B cell (primary cell): ENCODE results near the gene CA5A. TPM values are rescaled to one million over a fixed set of nuclear protein-coding genes. Genes with fewer than 3 reads are reported as not detected.

Experiments used
- ATAC-seq: fragments of 200-7000 bp; cut with Tn5 transposase; one replicate; pipeline ENCODE4 v1.10.0; 2021; ENCODE audit warnings: low read depth, mild to moderate bottlenecking, moderate number of reproducible peaks, moderate library complexity
- CTCF ChIA-PET: fragments of 350-600 bp; sonication (Branson Sonifier 250); formaldehyde crosslinking; loops from one replicate; lab custom pipeline; 2021; ENCODE audit warnings: antibody characterized with exemption, inconsistent platforms; lab: Charles Lee
- POLR2A ChIA-PET: fragments of 350-600 bp; sonication (Branson Sonifier 250); formaldehyde crosslinking; loops from one replicate; lab custom pipeline; 2021; ENCODE audit warnings: antibody characterized with exemption; lab: Charles Lee
- DNase-seq: peaks from one replicate; pipeline ENCODE4 v3.0.0; 2013
- H2AFZ ChIP-seq: 2 replicates; pipeline ENCODE4 v1.6.1; 2012; ENCODE audit warnings: mild to moderate bottlenecking, low read depth, low read length; ENCODE audit not compliant: insufficient read depth, poor library complexity, severe bottlenecking
- H3K27ac ChIP-seq, 2 donors: 1 replicate in 1 of 2; 2 replicates in 1 of 2; pipeline ENCODE4 v1.5.1; 2012 to 2013; ENCODE audit warnings: low read length in 2 of 2, mild to moderate bottlenecking in 2 of 2, moderate library complexity in 1 of 2
- H3K27me3 ChIP-seq, 4 experiments: fragments of 200-600 bp in 1 of 4; sonication (generic) in 1 of 4; replicated peaks in 1 of 4; 1 replicate in 2 of 4; 2 replicates in 2 of 4; pipeline versions ENCODE4 v1.6.1 to v1.7.0; 2013 to 2016; ENCODE audit warnings: low read length in 3 of 4, mild to moderate bottlenecking in 2 of 4, mixed read lengths in 1 of 4, moderate library complexity in 1 of 4; ENCODE audit not compliant: insufficient read depth in 4 of 4, control insufficient read depth in 3 of 4; ENCODE audit errors: control extremely low read depth in 1 of 4
- H3K36me3 ChIP-seq, 2 experiments: replicated peaks in 1 of 2; 1 replicate in 1 of 2; 2 replicates in 1 of 2; pipeline versions ENCODE4 v1.6.1 to v1.7.1; 2013; ENCODE audit warnings: low read length in 1 of 2; ENCODE audit not compliant: insufficient read depth in 2 of 2, control insufficient read depth in 1 of 2; ENCODE audit errors: control extremely low read depth in 1 of 2, extremely low read depth in 1 of 2
- H3K4me1 ChIP-seq, 2 donors: fragments of 200-600 bp in 1 of 2; sonication (generic) in 1 of 2; 1 replicate in 1 of 2; 2 replicates in 1 of 2; pipeline versions ENCODE4 v1.5.1 to v1.6.1; 2013 to 2017; ENCODE audit warnings: low read length in 2 of 2; ENCODE audit not compliant: control insufficient read depth in 2 of 2, insufficient read depth in 2 of 2
- H3K4me2 ChIP-seq: replicated peaks from 2 replicates; pipeline ENCODE3; 2012; ENCODE audit warnings: mild to moderate bottlenecking, low read depth, low read length; ENCODE audit not compliant: poor library complexity, severe bottlenecking
- H3K4me3 ChIP-seq, 5 experiments: fragments of 200-600 bp in 1 of 5; sonication (generic) in 1 of 5; 1 replicate in 3 of 5; 2 replicates in 2 of 5; pipeline versions ENCODE4 v1.5.1 to v1.7.0; 2011 to 2016; ENCODE audit warnings: low read length in 4 of 5, mild to moderate bottlenecking in 4 of 5, low read depth in 2 of 5, control low read depth in 1 of 5, moderate library complexity in 1 of 5; ENCODE audit not compliant: insufficient read depth in 1 of 5; ENCODE audit errors: control extremely low read depth in 1 of 5, extremely low read depth in 1 of 5
- H3K79me2 ChIP-seq: fragments of 200-600 bp; sonication (generic); one replicate; pipeline ENCODE4 v1.6.0; 2016; ENCODE audit warnings: low read length; ENCODE audit not compliant: control insufficient read depth, insufficient read depth
- H3K9ac ChIP-seq: fragments of 200-600 bp; sonication (generic); 2 replicates; pipeline ENCODE4 v1.6.1; 2017; ENCODE audit warnings: mild to moderate bottlenecking, low read length, moderate library complexity
- H3K9me3 ChIP-seq, 3 donors: one replicate each; pipeline versions ENCODE4 v1.6.1 to v1.7.1; 2013; ENCODE audit warnings: low read length in 2 of 3; ENCODE audit not compliant: control insufficient read depth in 2 of 3, insufficient read depth in 1 of 3; ENCODE audit errors: control extremely low read depth in 1 of 3
- H4K20me1 ChIP-seq: 2 replicates; pipeline ENCODE4 v1.6.0; 2012; ENCODE audit warnings: mild to moderate bottlenecking, low read length; ENCODE audit not compliant: insufficient read depth, control insufficient read depth, poor library complexity, severe bottlenecking
- H3K27ac Mint-ChIP-seq: one replicate; pipeline ENCODE4 v1.8.0; 2021; ENCODE audit warnings: mixed read lengths
- H3K27me3 Mint-ChIP-seq: one replicate; pipeline ENCODE4 v1.8.0; 2021; ENCODE audit warnings: mixed read lengths
- H3K4me1 Mint-ChIP-seq: one replicate; pipeline ENCODE4 v1.8.0; 2021; ENCODE audit warnings: mixed read lengths
- H3K4me3 Mint-ChIP-seq: one replicate; pipeline ENCODE4 v1.8.0; 2021; ENCODE audit warnings: mixed read lengths
- H3K9me3 Mint-ChIP-seq: one replicate; pipeline ENCODE4 v1.8.0; 2022; ENCODE audit warnings: mixed read lengths; ENCODE audit not compliant: insufficient read depth
- EZH2 ChIP-seq: IDR thresholded peaks from 2 replicates; pipeline ENCODE4 v1.6.1; 2012; ENCODE audit warnings: borderline replicate concordance, low read depth, mild to moderate bottlenecking, moderate library complexity, low read length; ENCODE audit not compliant: insufficient read depth, poor library complexity, severe bottlenecking
- WGBS: methylation state at CpG from one replicate; pipeline ENCODE4 v1.1.5; 2013; ENCODE audit warnings: missing lambda C conversion rate; ENCODE audit not compliant: insufficient coverage; 5-methylcytosine and 5-hydroxymethylcytosine counted together
- intact Hi-C: fragments of 100-400 bp; cut with micrococcal nuclease; formaldehyde crosslinking; loops from one replicate; pipeline ENCODE4 v1.10.0; 2022
- polyA plus RNA-seq: library from polyadenylated mRNA; depleted of rRNA; stranded (reverse); fragments of >200 nt; gene quantifications from 2 replicates; pipeline ENCODE4 v1.2.3, GENCODE V29; 2012
- total RNA-seq, 2 donors: library from RNA; stranded (reverse); fragments of 120-200 nt in 1 of 2; gene quantifications; 1 replicate in 1 of 2; 2 replicates in 1 of 2; pipeline versions ENCODE4 v1.2.3 to v1.2.4, GENCODE V29; 2013 to 2022
- TF ChIP-seq, protein P1 (sequence below): fragments of 200-600 bp; IDR thresholded peaks from one replicate; pipeline ENCODE4 v1.8.0; 2022; ENCODE audit warnings: antibody characterized with exemption, mild to moderate bottlenecking

Gene CA5A
- total and polyA plus RNA-seq, 2 donors (not counting 1 experiment from before 2014, with no cell fraction given) = 0.27 TPM; not detected in 1

DNA sequence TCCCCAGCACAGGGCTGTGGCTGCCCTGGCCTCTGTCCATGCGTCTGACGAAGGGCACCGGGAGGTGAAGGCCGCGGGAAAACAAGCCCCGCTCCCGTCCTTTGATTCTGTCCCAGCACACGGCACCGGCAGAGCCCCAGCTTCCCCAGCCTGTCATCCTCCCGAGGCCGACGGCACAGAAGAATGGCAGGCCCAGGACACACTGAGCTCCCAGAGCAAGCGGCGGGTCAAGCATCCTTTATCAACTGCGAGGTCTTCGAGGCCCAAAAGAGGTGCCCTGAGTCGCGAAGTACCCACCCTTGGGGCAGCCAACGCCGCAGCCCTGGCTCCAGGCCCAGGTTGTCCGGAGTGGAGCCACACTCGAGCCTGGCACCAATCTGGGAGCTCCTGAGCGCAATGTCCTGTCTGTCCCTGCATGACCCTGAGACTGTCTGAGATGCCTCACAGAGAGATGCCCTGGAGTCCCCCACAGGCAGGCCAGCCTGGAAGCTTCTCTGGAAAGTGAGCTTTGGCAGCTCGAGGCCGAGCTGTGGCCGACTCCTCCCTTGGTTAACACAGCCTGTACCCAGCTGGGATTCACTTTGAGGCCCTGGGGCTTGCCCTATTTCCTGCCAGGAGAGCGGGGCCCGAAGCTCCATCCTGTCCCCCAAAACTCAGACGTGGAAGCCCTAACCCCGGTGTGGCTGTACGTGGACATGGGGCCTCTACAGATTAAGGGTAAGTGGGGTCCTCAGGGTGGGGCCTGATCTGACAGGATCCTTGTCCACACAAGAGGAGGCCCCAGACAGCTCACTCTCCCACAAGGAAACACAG lies 90.3 kb downstream of the CA5A start:
- ATAC-seq (no peak), DNase-seq (no peak)
- H3K79me2 ChIP-seq = peaks cover 16% of the 10 kb centered on the region
- ChIA-PET POLR2A (no interaction called here), CTCF (interaction anchor here (2.1 to 5.3 kb wide), 2 partner anchors 25 to 67 kb away, joined by 12 to 47 read pairs; no protein-coding TSS in a partner anchor)
- WGBS = 95% methylated on average over 27 of the region's 31 CpGs
- no peak overlapping the region for H3K4me3 ChIP-seq
- no peak overlapping the region for H3K9ac ChIP-seq
- H3K27ac ChIP-seq = no peak overlapping the region
- no peak overlapping the region for H3K4me3 Mint-ChIP-seq
- H3K36me3 ChIP-seq = peaks cover 0 to 2% of the 10 kb centered on the region in 2 experiments
- H3K9me3 ChIP-seq = no peaks in the 10 kb centered on the region
- no peak overlapping the region for H3K27ac Mint-ChIP-seq
- TF ChIP-seq, protein P1, sequence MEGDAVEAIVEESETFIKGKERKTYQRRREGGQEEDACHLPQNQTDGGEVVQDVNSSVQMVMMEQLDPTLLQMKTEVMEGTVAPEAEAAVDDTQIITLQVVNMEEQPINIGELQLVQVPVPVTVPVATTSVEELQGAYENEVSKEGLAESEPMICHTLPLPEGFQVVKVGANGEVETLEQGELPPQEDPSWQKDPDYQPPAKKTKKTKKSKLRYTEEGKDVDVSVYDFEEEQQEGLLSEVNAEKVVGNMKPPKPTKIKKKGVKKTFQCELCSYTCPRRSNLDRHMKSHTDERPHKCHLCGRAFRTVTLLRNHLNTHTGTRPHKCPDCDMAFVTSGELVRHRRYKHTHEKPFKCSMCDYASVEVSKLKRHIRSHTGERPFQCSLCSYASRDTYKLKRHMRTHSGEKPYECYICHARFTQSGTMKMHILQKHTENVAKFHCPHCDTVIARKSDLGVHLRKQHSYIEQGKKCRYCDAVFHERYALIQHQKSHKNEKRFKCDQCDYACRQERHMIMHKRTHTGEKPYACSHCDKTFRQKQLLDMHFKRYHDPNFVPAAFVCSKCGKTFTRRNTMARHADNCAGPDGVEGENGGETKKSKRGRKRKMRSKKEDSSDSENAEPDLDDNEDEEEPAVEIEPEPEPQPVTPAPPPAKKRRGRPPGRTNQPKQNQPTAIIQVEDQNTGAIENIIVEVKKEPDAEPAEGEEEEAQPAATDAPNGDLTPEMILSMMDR = no peak
- TF ChIP-seq EZH2 = no peak
- H4K20me1 ChIP-seq = no peaks in the 10 kb centered on the region
- H3K27me3 ChIP-seq = no peaks in the 10 kb centered on the region
- no peak overlapping the region for H3K4me2 ChIP-seq
- H2AFZ ChIP-seq = no peak overlapping the region
- H3K9me3 Mint-ChIP-seq = no peaks in the 10 kb centered on the region
- H3K27me3 Mint-ChIP-seq = no peaks in the 10 kb centered on the region
- peaks cover 0 to 26% of the 10 kb centered on the region in 2 donors for H3K4me1 ChIP-seq
- H3K4me1 Mint-ChIP-seq = peaks cover 12% of the 10 kb centered on the region
- intact Hi-C loops = no loop called here

DNA sequence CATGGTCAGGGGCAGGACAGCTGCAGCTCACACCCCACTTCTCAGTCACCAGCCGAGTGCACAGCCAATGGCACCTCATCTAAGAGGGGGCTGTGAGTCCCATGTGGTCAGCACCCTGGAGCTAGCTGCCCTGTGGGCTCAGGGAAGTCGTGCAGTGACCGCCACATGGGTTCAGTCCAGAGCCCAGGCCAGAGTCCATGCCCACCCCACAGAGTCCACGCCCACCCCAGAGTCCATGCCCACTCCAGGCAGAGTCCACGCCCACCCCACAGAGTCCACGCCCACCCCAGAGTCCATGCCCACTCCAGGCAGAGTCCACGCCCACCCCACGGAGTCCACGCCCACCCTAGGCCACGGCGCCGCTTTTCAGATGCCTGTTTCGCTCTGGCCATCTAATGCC lies 91.1 kb downstream of the CA5A start:
- ChIA-PET POLR2A (no interaction called here), CTCF (interaction anchor here (5.3 kb wide), 1 partner anchor 66 kb away, joined by 47 read pairs; no protein-coding TSS in a partner anchor)
- ATAC-seq = no peak
- H3K27ac Mint-ChIP-seq = no peak overlapping the region
- H3K4me3 ChIP-seq = no peak overlapping the region
- DNase-seq = no peak
- no peak overlapping the region for H2AFZ ChIP-seq
- TF ChIP-seq, protein P1 = no peak
- no peak for TF ChIP-seq EZH2
- peaks cover 0 to 22% of the 10 kb centered on the region in 2 donors for H3K4me1 ChIP-seq
- H3K79me2 ChIP-seq = peaks cover 16% of the 10 kb centered on the region
- H3K4me2 ChIP-seq = no peak overlapping the region
- intact Hi-C loops = no loop called here
- peaks cover 10% of the 10 kb centered on the region for H3K4me1 Mint-ChIP-seq
- WGBS = 89% methylated on average over 12 of the region's 13 CpGs
- H3K27me3 ChIP-seq = no peaks in the 10 kb centered on the region
- no peaks in the 10 kb centered on the region for H3K27me3 Mint-ChIP-seq
- no peaks in the 10 kb centered on the region for H4K20me1 ChIP-seq
- no peak overlapping the region for H3K9ac ChIP-seq
- H3K9me3 Mint-ChIP-seq = no peaks in the 10 kb centered on the region
- no peak overlapping the region for H3K4me3 Mint-ChIP-seq
- H3K9me3 ChIP-seq = no peaks in the 10 kb centered on the region
- no peak overlapping the region for H3K27ac ChIP-seq
- peaks cover 0 to 3% of the 10 kb centered on the region in 2 experiments for H3K36me3 ChIP-seq
